NT2/D1 (cell line): ENCODE data around the gene SF3B3.

Source experiments
- SUZ12 ChIP-seq: IDR thresholded peaks from 2 replicates; pipeline ENCODE4 v1.6.1; 2011; ENCODE audit not compliant: insufficient read length, insufficient read depth; ENCODE audit errors: extremely low read depth
- YY1 ChIP-seq: IDR thresholded peaks from 2 replicates; pipeline ENCODE4 v1.6.1; 2011; ENCODE audit not compliant: insufficient read length, insufficient read depth

GRCh38 chr16:70540994-70541393 lies 17.4 kb downstream of the SF3B3 start:
- TF ChIP-seq YY1 (no peak), SUZ12 (no peak)
